Activated CD8-positive, alpha-beta memory T cell treated with anti-CD3 and anti-CD28 coated beads, Interleukin-2, amount 50 U/mL, for 1 hour (primary cell): ENCODE data around the gene ICAM2.

Experiments used
- DNase-seq: peaks from one replicate; pipeline ENCODE4 v3.0.0-alpha.2; 2020; ENCODE audit errors: extremely low read depth

ICAM2 gene

GRCh38 chr17:64020056-64020766 is at the start of gene ICAM2:
ICAM2 (minus strand) TSS chr17:64020633; CDS start chr17:64006691, 13,942 bp downstream.
- peak; percentile 92 for DNase-seq

GRCh38 chr17:64070213-64070612 is 49.8 kb upstream of the ICAM2 start:
- DNase-seq: no peak

GRCh38 chr17:64069143-64069542 is 48.7 kb upstream of the ICAM2 start:
- no peak for DNase-seq

- DNase-seq: no peak
Observed at GRCh38 chr17:64067657-64068056, 47.2 kb upstream of the ICAM2 start.

GRCh38 chr17:64066716-64067115 is 46.3 kb upstream of the ICAM2 start:
- no peak for DNase-seq

- DNase-seq: no peak
Observed at GRCh38 chr17:64065161-64065560, 44.7 kb upstream of the ICAM2 start.

GRCh38 chr17:64064331-64064730 is 43.9 kb upstream of the ICAM2 start:
- no peak for DNase-seq

- DNase-seq: no peak
Observed at GRCh38 chr17:64063766-64064224, 43.4 kb upstream of the ICAM2 start.

GRCh38 chr17:64063088-64063487 is 42.7 kb upstream of the ICAM2 start:
- no peak for DNase-seq

- DNase-seq: no peak
Observed at GRCh38 chr17:64061178-64061898, 40.9 kb upstream of the ICAM2 start.

GRCh38 chr17:64060331-64060730 is 39.9 kb upstream of the ICAM2 start:
- no peak for DNase-seq

- DNase-seq: no peak
Observed at GRCh38 chr17:64059756-64060155, 39.3 kb upstream of the ICAM2 start.

GRCh38 chr17:64058621-64059020 is 38.2 kb upstream of the ICAM2 start:
- no peak for DNase-seq

- DNase-seq: no peak
Observed at GRCh38 chr17:64057701-64058263, 37.3 kb upstream of the ICAM2 start.

- DNase-seq: no peak
Observed at GRCh38 chr17:64056269-64057005, 36.0 kb upstream of the ICAM2 start.

GRCh38 chr17:64055183-64056142 is 35.0 kb upstream of the ICAM2 start:
- no peak for DNase-seq

- DNase-seq: no peak
Observed at GRCh38 chr17:64054304-64054703, 33.9 kb upstream of the ICAM2 start.

GRCh38 chr17:64053101-64053500 is 32.7 kb upstream of the ICAM2 start:
- no peak for DNase-seq

GRCh38 chr17:64051153-64051552 is 30.7 kb upstream of the ICAM2 start:
- no peak for DNase-seq

- no peak for DNase-seq
Observed at GRCh38 chr17:64048805-64049204, 28.4 kb upstream of the ICAM2 start.

- no peak for DNase-seq
Observed at GRCh38 chr17:64045176-64045575, 24.7 kb upstream of the ICAM2 start.
